HCT116 (cell line): ENCODE data around the gene GATA3. TPM values are rescaled to one million over a fixed set of nuclear protein-coding genes. Genes with fewer than 3 reads are reported as not detected.

ENCODE experiments used
- ATAC-seq: fragments of 200-7000 bp; cut with Tn5 transposase; 2 replicates; pipeline ENCODE4 v1.9.1; 2020; ENCODE audit warnings: mild to moderate bottlenecking, moderate library complexity
- BruUV-seq: library from RNA; stranded (reverse); fragments of 400-500 nt; replicated peaks from 2 replicates; lab custom pipeline; 2021; lab: Mats Ljungman, UMichigan
- CTCF ChIA-PET: fragments of 300-600 bp; sonication (Branson Sonifier 250); formaldehyde crosslinking; loops from one replicate; lab custom pipeline; 2021; ENCODE audit warnings: antibody characterized with exemption; lab: Charles Lee
- POLR2A ChIA-PET: fragments of 300-600, 350-600 bp; sonication (Branson Sonifier 250); formaldehyde crosslinking; loops from one replicate; lab custom pipeline; 2021; ENCODE audit warnings: antibody characterized with exemption; lab: Charles Lee
- RAD21 ChIA-PET, 2 experiments: fragments of 300-600 bp; sonication (Branson Sonifier 250); formaldehyde crosslinking; loops; one replicate each; lab custom pipeline; 2023; ENCODE audit warnings: low total read pairs in 2 of 2; ENCODE audit not compliant: uncharacterized antibody in 2 of 2, unreplicated experiment in 2 of 2, low non-redundant PET in 1 of 2; lab: Charles Lee
- DNase-seq: peaks from one replicate; pipeline ENCODE4 v3.0.0-alpha.2; 2010; ENCODE audit warnings: low read depth, low spot score
- H2AFZ ChIP-seq: fragments of 200-600 bp; shearing (Covaris generic), sonication (generic); 2 replicates; pipeline ENCODE4 v1.6.1; 2017; ENCODE audit warnings: low read depth, mixed run types, mixed read lengths, antibody characterized with exemption, low read length; ENCODE audit not compliant: poor library complexity, severe bottlenecking
- H3K27ac ChIP-seq: 2 replicates; pipeline ENCODE4 v1.5.1; 2012; ENCODE audit warnings: low read depth, low read length
- H3K27me3 ChIP-seq: fragments of 200-600 bp; sonication (generic); 2 replicates; pipeline ENCODE4 v1.6.1; 2016; ENCODE audit warnings: mixed run types, low read length, mixed read lengths; ENCODE audit not compliant: insufficient read depth
- H3K36me3 ChIP-seq, 2 experiments: fragments of 200-500 bp in 1 of 2; fragments of 200-600 bp in 1 of 2; sonication (Bioruptor generic) in 1 of 2; sonication (generic) in 1 of 2; 2 replicates each; pipeline versions ENCODE4 v1.5.1 to v1.6.1; 2014 to 2016; ENCODE audit warnings: low read length in 2 of 2, inconsistent platforms in 1 of 2, mixed read lengths in 1 of 2, mixed run types in 1 of 2; ENCODE audit not compliant: insufficient read depth in 2 of 2, control insufficient read depth in 1 of 2
- H3K4me1 ChIP-seq, 2 experiments: fragments of 200-600 bp in 1 of 2; sonication (generic) in 1 of 2; 2 replicates each; pipeline versions ENCODE4 v1.5.1 to v1.6.1; 2012 to 2017; ENCODE audit warnings: low read length in 2 of 2, inconsistent platforms in 1 of 2, mild to moderate bottlenecking in 1 of 2, mixed read lengths in 1 of 2, mixed run types in 1 of 2, moderate library complexity in 1 of 2; ENCODE audit not compliant: insufficient read depth in 2 of 2, control insufficient read depth in 1 of 2
- H3K4me2 ChIP-seq: fragments of 200-600 bp; sonication (generic); 2 replicates; pipeline ENCODE4 v1.6.1; 2017; ENCODE audit warnings: mixed run types, low read length, mixed read lengths
- H3K4me3 ChIP-seq, 2 experiments: fragments of 200-600 bp in 1 of 2; sonication (generic) in 1 of 2; replicated peaks in 1 of 2; 2 replicates each; pipeline ENCODE4 v1.5.1; 2011 to 2016; ENCODE audit warnings: low read length in 2 of 2, control low read depth in 1 of 2, low read depth in 1 of 2, mild to moderate bottlenecking in 1 of 2, mixed read lengths in 1 of 2, mixed run types in 1 of 2
- H3K79me2 ChIP-seq: fragments of 200-600 bp; sonication (generic); 2 replicates; pipeline ENCODE4 v1.6.1; 2017; ENCODE audit warnings: mild to moderate bottlenecking, mixed run types, low read length, moderate library complexity, mixed read lengths; ENCODE audit not compliant: insufficient read depth
- H3K9ac ChIP-seq: fragments of 200-600 bp; sonication (generic); 2 replicates; pipeline ENCODE4 v1.6.1; 2016; ENCODE audit warnings: low read length, mixed read lengths
- H3K9me2 ChIP-seq: fragments of 200-600 bp; sonication (generic), shearing (Covaris generic); 2 replicates; pipeline ENCODE4 v1.6.1; 2017; ENCODE audit warnings: mixed run types, mild to moderate bottlenecking, moderate library complexity; ENCODE audit not compliant: insufficient read depth
- H3K9me3 ChIP-seq, 2 experiments: fragments of 200-500 bp in 1 of 2; fragments of 200-600 bp in 1 of 2; sonication (Bioruptor generic) in 1 of 2; sonication (generic) in 1 of 2; 2 replicates each; pipeline ENCODE4 v1.6.1; 2014 to 2017; ENCODE audit warnings: low read length in 2 of 2, mixed read lengths in 2 of 2, inconsistent platforms in 1 of 2, low read depth in 1 of 2, mild to moderate bottlenecking in 1 of 2, mixed run types in 1 of 2, moderate library complexity in 1 of 2; ENCODE audit not compliant: control insufficient read depth in 1 of 2, insufficient read depth in 1 of 2
- H4K20me1 ChIP-seq: fragments of 200-600 bp; sonication (generic), shearing (Covaris generic); 2 replicates; pipeline ENCODE4 v1.6.1; 2017; ENCODE audit warnings: mixed run types, mild to moderate bottlenecking, moderate library complexity; ENCODE audit not compliant: insufficient read depth
- CEBPB ChIP-seq: IDR thresholded peaks from 2 replicates; pipeline ENCODE4 v1.6.1; 2012; ENCODE audit warnings: low read depth
- ELF1 ChIP-seq: IDR thresholded peaks from 2 replicates; pipeline ENCODE4 v1.6.1; 2012; ENCODE audit warnings: low read depth, borderline replicate concordance
- EZH2phosphoT487 ChIP-seq: fragments of 200-600 bp; IDR thresholded peaks from 2 replicates; pipeline ENCODE4 v1.6.1; 2018; ENCODE audit warnings: antibody characterized with exemption, borderline replicate concordance
- FOSL1 ChIP-seq: IDR thresholded peaks from 2 replicates; pipeline ENCODE4 v1.6.1; 2012; ENCODE audit warnings: low read depth
- POLR2A ChIP-seq: IDR thresholded peaks from 2 replicates; pipeline ENCODE4 v1.7.0; 2011; ENCODE audit warnings: borderline replicate concordance; ENCODE audit not compliant: insufficient read depth, insufficient read length; ENCODE audit errors: extremely low read depth
- POLR2AphosphoS5 ChIP-seq: IDR thresholded peaks from 2 replicates; pipeline ENCODE4 v1.6.1; 2011; ENCODE audit warnings: mild to moderate bottlenecking, low read depth, low read length, moderate library complexity
- RAD21 ChIP-seq: IDR thresholded peaks from 2 replicates; pipeline ENCODE4 v1.6.1; 2012; ENCODE audit warnings: low read depth, mild to moderate bottlenecking
- SIN3A ChIP-seq: IDR thresholded peaks from 2 replicates; pipeline ENCODE4 v1.6.1; 2012; ENCODE audit warnings: low read depth
- YY1 ChIP-seq: IDR thresholded peaks from 2 replicates; pipeline ENCODE4 v1.6.1; 2011; ENCODE audit warnings: low read length, low read depth, moderate library complexity, mild to moderate bottlenecking; ENCODE audit not compliant: insufficient replicate concordance; ENCODE audit errors: extremely low read depth
- ZNF274 ChIP-seq: fragments of 200-500 bp; sonication (Bioruptor generic); IDR thresholded peaks from 2 replicates; pipeline ENCODE4 v1.6.1; 2014; ENCODE audit warnings: mild to moderate bottlenecking, low read depth, low read length, inconsistent platforms
- intact Hi-C: fragments of 100-400 bp; cut with micrococcal nuclease; formaldehyde crosslinking; loops from 2 replicates; pipeline ENCODE4 v1.10.0; 2022
- total RNA-seq: library from RNA; stranded (reverse); gene quantifications from one replicate; pipeline ENCODE4 v1.2.1, GENCODE V29; 2021; ENCODE audit not compliant: unreplicated experiment
- TF ChIP-seq, protein P1 (sequence below), 3 experiments: fragments of 200-600 bp in 1 of 3; sonication (generic) in 1 of 3; IDR thresholded peaks in 2 of 3; conservative IDR thresholded peaks in 1 of 3; 2 replicates each; pipeline ENCODE4 v1.5.1; 2012 to 2017; ENCODE audit warnings: low read depth in 2 of 3, low read length in 2 of 3, antibody characterized with exemption in 1 of 3, borderline replicate concordance in 1 of 3, control low read depth in 1 of 3, mild to moderate bottlenecking in 1 of 3, mixed read lengths in 1 of 3, mixed run types in 1 of 3, moderate library complexity in 1 of 3; ENCODE audit not compliant: insufficient read depth in 1 of 3
- TF ChIP-seq, protein P2 (sequence below): IDR thresholded peaks from 2 replicates; pipeline ENCODE4 v1.6.1; 2012
- TF ChIP-seq, protein P3 (sequence below): IDR thresholded peaks from 2 replicates; pipeline ENCODE4 v1.6.1; 2011; ENCODE audit warnings: mild to moderate bottlenecking, low read length, moderate library complexity; ENCODE audit not compliant: insufficient replicate concordance; ENCODE audit errors: extremely low read depth

The GATA3 gene
- total RNA-seq, 1 experiment from 2014 or later, result 2.7 TPM

DNA sequence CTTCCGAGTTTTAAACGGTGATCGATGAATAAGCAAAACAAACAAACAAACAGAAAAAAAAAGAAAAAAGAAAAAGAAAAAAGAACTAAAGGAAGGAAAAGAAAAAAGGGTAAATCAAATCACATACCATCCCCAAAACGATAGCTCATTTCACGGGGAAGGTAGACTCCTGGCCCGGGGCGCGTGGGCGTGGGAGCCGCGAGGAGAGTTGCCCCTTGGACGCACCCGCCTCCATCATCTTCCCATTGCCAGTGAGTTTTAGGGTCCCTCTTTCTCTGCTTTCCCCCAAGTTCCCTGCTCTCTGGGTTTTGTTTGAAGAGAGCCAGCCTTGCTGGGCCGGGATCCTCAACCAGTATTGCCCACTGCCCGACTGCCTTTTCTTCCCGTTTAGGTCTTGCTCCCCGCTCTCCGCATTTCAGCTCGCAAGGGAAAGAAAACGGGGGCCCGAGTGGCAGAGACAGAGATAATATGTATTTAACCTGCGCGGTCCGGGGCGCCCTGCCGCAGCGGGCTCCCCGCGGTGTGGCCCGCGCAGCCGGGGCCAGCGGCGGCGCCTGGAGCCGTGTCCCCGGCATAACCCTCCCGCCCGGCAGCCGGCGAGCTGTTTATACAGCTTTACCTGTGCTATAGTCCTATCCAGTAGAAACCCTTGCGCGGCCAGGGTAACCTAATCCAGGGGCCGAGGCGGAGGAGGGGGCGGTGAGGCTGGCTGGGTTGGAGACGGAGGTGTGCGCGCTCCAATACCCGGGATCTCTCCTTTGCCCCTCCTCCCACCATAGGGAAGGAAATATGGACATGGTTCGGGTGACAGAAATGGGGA is 5.2 kb upstream of the GATA3 start:
- Histone ChIP-seq H4K20me1 (no peaks in the 10 kb centered on the region), H3K79me2 (no peaks in the 10 kb centered on the region), H3K9me2 (no peaks in the 10 kb centered on the region), H3K4me2 (no peak overlapping the region), H3K9ac (no peak overlapping the region), H3K36me3 (no peaks in the 10 kb centered on the region), H3K4me1 (peaks cover 3 to 15% of the 10 kb centered on the region in 2 experiments; a peak in 3 of 4 replicates), H3K9me3 (no peaks in the 10 kb centered on the region), H2AFZ (no peak overlapping the region), H3K27me3 (peaks cover 25% of the 10 kb centered on the region), H3K4me3 (no peak overlapping the region), H3K27ac (no peak overlapping the region)
- intact Hi-C loops, result no loop called here
- BruUV-seq, result no TSS peak
- ChIA-PET CTCF (no interaction called here), POLR2A (no interaction called here), RAD21 (no interaction called here)
- DNase-seq (no peak), ATAC-seq (no peak)
- TF ChIP-seq RAD21 (no peak), EZH2phosphoT487 (no peak), ELF1 (no peak), SIN3A (no peak), CEBPB (no peak), POLR2AphosphoS5 (no peak), POLR2A (no peak)

DNA sequence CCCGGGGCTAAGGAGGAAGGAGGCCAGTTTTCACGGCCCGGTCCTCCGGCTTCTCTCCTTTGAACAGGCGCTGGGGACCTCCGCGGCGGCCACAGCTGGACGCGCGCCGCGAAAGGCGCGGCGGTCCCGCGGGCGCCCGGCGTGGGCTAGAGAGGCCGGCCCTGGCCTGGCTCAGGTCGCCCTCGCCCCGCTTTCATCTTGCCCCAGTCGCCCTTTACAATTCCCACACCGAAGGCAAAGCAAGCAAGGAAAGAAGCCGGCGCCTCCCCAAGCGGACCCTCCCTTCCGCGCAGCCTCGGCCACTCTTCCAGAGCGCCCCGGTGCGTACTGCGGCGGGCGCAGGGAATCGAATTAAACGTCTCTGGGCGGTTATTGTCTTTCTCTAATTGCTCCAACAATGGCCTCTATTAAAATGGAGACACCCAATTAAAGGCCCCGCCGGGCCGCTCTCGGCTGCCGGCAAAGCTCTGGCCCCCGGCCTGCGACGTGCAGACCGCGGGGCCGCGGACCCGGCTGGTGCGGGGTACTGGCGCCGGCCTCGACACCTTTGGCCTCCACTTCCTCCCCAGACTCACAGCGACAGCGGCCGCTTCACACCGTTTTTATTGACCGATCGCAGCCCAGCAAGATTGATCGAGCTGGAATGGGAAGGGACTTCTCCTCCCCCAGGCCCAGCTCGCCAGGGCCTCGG is 4.5 kb upstream of the GATA3 start:
- intact Hi-C loops, result no loop called here
- Histone ChIP-seq H3K9ac (no peak overlapping the region), H3K9me3 (no peaks in the 10 kb centered on the region), H3K4me3 (no peak overlapping the region), H4K20me1 (no peaks in the 10 kb centered on the region), H3K4me2 (no peak overlapping the region), H3K27ac (no peak overlapping the region), H3K9me2 (no peaks in the 10 kb centered on the region), H3K27me3 (peaks cover 21% of the 10 kb centered on the region; the same call in 1 of the 2 replicates), H3K36me3 (no peaks in the 10 kb centered on the region), H3K79me2 (no peaks in the 10 kb centered on the region), H2AFZ (no peak overlapping the region), H3K4me1 (peaks cover 3 to 15% of the 10 kb centered on the region in 2 experiments; a peak in 3 of 4 replicates)
- DNase-seq (no peak), ATAC-seq (no peak)
- ChIA-PET CTCF (no interaction called here), POLR2A (no interaction called here), RAD21 (no interaction called here)
- BruUV-seq, result no TSS peak
- TF ChIP-seq, protein P1, sequence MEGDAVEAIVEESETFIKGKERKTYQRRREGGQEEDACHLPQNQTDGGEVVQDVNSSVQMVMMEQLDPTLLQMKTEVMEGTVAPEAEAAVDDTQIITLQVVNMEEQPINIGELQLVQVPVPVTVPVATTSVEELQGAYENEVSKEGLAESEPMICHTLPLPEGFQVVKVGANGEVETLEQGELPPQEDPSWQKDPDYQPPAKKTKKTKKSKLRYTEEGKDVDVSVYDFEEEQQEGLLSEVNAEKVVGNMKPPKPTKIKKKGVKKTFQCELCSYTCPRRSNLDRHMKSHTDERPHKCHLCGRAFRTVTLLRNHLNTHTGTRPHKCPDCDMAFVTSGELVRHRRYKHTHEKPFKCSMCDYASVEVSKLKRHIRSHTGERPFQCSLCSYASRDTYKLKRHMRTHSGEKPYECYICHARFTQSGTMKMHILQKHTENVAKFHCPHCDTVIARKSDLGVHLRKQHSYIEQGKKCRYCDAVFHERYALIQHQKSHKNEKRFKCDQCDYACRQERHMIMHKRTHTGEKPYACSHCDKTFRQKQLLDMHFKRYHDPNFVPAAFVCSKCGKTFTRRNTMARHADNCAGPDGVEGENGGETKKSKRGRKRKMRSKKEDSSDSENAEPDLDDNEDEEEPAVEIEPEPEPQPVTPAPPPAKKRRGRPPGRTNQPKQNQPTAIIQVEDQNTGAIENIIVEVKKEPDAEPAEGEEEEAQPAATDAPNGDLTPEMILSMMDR (IDR thresholded peaks at IDR 0.05 in 2 of 3, conservative IDR thresholded peaks at IDR 0.05 in 1 of 3; ENCODE audit: borderline replicate concordance in 1 of 3, insufficient read depth in 1 of 3, low read depth in 2 of 3, low read length in 2 of 3), result no peak
- no peak for TF ChIP-seq ZNF274
- TF ChIP-seq EZH2phosphoT487, result no peak
- TF ChIP-seq FOSL1, result no peak
- TF ChIP-seq, protein P2, sequence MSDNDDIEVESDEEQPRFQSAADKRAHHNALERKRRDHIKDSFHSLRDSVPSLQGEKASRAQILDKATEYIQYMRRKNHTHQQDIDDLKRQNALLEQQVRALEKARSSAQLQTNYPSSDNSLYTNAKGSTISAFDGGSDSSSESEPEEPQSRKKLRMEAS, result no peak
- TF ChIP-seq SIN3A, result no peak
- TF ChIP-seq, protein P3, sequence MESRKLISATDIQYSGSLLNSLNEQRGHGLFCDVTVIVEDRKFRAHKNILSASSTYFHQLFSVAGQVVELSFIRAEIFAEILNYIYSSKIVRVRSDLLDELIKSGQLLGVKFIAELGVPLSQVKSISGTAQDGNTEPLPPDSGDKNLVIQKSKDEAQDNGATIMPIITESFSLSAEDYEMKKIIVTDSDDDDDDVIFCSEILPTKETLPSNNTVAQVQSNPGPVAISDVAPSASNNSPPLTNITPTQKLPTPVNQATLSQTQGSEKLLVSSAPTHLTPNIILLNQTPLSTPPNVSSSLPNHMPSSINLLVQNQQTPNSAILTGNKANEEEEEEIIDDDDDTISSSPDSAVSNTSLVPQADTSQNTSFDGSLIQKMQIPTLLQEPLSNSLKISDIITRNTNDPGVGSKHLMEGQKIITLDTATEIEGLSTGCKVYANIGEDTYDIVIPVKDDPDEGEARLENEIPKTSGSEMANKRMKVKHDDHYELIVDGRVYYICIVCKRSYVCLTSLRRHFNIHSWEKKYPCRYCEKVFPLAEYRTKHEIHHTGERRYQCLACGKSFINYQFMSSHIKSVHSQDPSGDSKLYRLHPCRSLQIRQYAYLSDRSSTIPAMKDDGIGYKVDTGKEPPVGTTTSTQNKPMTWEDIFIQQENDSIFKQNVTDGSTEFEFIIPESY, result no peak
- TF ChIP-seq YY1, result no peak
- no peak for TF ChIP-seq POLR2A
- no peak for TF ChIP-seq RAD21
- no peak for TF ChIP-seq CEBPB
